Measurements from ENCODE around the gene GLMP. TPM values are rescaled to one million over a fixed set of nuclear protein-coding genes. Genes with fewer than 3 reads are reported as not detected.

Gene GLMP
- total and polyA plus RNA-seq, 7 experiments from 2014 or later, result 17.6 to 40.4 (median 23.4) TPM

GRCh38 chr1:156310962-156311361 is 15.5 kb upstream of the GLMP start:
- POLR2A ChIA-PET, result interaction anchor here (1.2 kb wide), 1 partner anchor 28 kb away, joined by 3 read pairs; no protein-coding TSS in a partner anchor
- no peak for DNase-seq
- no peaks in the 10 kb centered on the region for H3K9me3 ChIP-seq (ENCODE audit: control insufficient read depth in 2 of 3, low read length in 3 of 3)
- Mint-ChIP-seq H3K4me1 (no peaks in the 10 kb centered on the region), H3K27ac (peak overlapping the region in 1 of 9 donors; percentile 36), H3K9me3 (no peaks in the 10 kb centered on the region), H3K4me3 (no peak overlapping the region), H3K27me3 (no peaks in the 10 kb centered on the region), H3K36me3 (peaks cover 11 to 34% (median 23%) of the 10 kb centered on the region in 5 donors)
- H3K36me3 ChIP-seq (ENCODE audit: control insufficient read depth in 2 of 3, insufficient read depth in 3 of 3, low read length in 3 of 3), result peaks cover 8 to 79% (median 14%) of the 10 kb centered on the region in 3 experiments
- H3K27ac ChIP-seq (ENCODE audit: low read depth, low read length), result no peak overlapping the region
- CTCF ChIA-PET, result interaction anchor here (0.7 kb wide), 1 partner anchor 617 kb away, joined by 3 read pairs; no protein-coding TSS in a partner anchor
- H3K27me3 ChIP-seq (ENCODE audit: control insufficient read depth in 2 of 2, insufficient read depth in 2 of 2, low read length in 2 of 2), result no peaks in the 10 kb centered on the region
- intact Hi-C loops (cut with micrococcal nuclease), result no loop called here
- no peak overlapping the region for H3K4me3 ChIP-seq (ENCODE audit: low read length)
- ATAC-seq, result no peak
- no peaks in the 10 kb centered on the region for H3K4me1 ChIP-seq (ENCODE audit: control insufficient read depth in 2 of 2, insufficient read depth in 2 of 2, low read length in 2 of 2)

DNA sequence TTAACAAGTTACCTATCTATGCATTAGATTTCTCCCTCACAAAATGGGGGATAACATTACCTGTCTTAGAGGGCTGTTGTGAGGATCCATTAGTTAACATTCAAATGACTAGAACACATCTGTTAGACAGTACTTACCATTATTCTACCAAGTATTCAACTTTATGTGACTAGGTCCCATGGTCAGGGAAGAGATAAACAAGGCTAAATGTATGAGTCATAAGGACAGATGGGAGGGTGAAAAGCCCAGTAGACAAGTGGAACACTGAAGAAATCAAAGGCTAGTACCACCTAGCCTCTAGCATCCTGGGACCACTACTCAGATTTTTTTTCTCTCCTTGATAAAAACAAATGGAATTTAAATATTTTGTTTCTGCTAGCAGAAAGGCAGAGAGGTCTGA is 12.6 kb upstream of the GLMP start:
- Mint-ChIP-seq H3K27ac (peak overlapping the region in 2 of 9 donors; percentile 49 to 80), H3K9me3 (no peaks in the 10 kb centered on the region), H3K36me3 (peaks cover 9 to 24% (median 18%) of the 10 kb centered on the region in 5 donors), H3K4me3 (no peak overlapping the region), H3K4me1 (peaks cover 0 to 4% (median 0%) of the 10 kb centered on the region in 7 donors), H3K27me3 (no peaks in the 10 kb centered on the region)
- no peak for ATAC-seq
- Histone ChIP-seq H3K27me3 (ENCODE audit: control insufficient read depth in 2 of 2, insufficient read depth in 2 of 2, low read length in 2 of 2) (no peaks in the 10 kb centered on the region), H3K9me3 (ENCODE audit: control insufficient read depth in 2 of 3, low read length in 3 of 3) (no peaks in the 10 kb centered on the region), H3K4me1 (ENCODE audit: control insufficient read depth in 2 of 2, insufficient read depth in 2 of 2, low read length in 2 of 2) (no peaks in the 10 kb centered on the region), H3K36me3 (ENCODE audit: control insufficient read depth in 2 of 3, insufficient read depth in 3 of 3, low read length in 3 of 3) (peaks cover 8 to 55% (median 10%) of the 10 kb centered on the region in 3 experiments), H3K4me3 (ENCODE audit: low read length) (no peak overlapping the region), H3K27ac (ENCODE audit: low read depth, low read length) (no peak overlapping the region)
- intact Hi-C loops (cut with micrococcal nuclease), result no loop called here
- no peak for DNase-seq
- CTCF ChIA-PET, result interaction anchor here (0.6 kb wide), 1 partner anchor 11 kb away, joined by 5 read pairs; no protein-coding TSS in a partner anchor
- POLR2A ChIA-PET, result no interaction called here

GRCh38 chr1:156305215-156305614 is 9.7 kb upstream of the GLMP start:
- intact Hi-C loops (cut with micrococcal nuclease), result no loop called here
- H3K9me3 ChIP-seq (ENCODE audit: control insufficient read depth in 2 of 3, low read length in 3 of 3), result no peaks in the 10 kb centered on the region
- no peak overlapping the region for H3K4me3 ChIP-seq (ENCODE audit: low read length)
- H3K27ac Mint-ChIP-seq, result peak overlapping the region in 2 of 9 donors; percentile 9 to 72
- no peaks in the 10 kb centered on the region for H3K9me3 Mint-ChIP-seq
- H3K36me3 ChIP-seq (ENCODE audit: control insufficient read depth in 2 of 3, insufficient read depth in 3 of 3, low read length in 3 of 3), result peaks cover 0 to 30% (median 4%) of the 10 kb centered on the region in 3 experiments
- no peak overlapping the region for H3K27ac ChIP-seq (ENCODE audit: low read depth, low read length)
- ATAC-seq, result no peak
- no peak for DNase-seq
- no peaks in the 10 kb centered on the region for H3K27me3 ChIP-seq (ENCODE audit: control insufficient read depth in 2 of 2, insufficient read depth in 2 of 2, low read length in 2 of 2)
- ChIA-PET CTCF (interaction anchor here (0.7 kb wide), 1 partner anchor 206 kb away, joined by 3 read pairs; no protein-coding TSS in a partner anchor), POLR2A (no interaction called here)
- H3K4me3 Mint-ChIP-seq, result no peak overlapping the region
- no peaks in the 10 kb centered on the region for H3K4me1 ChIP-seq (ENCODE audit: control insufficient read depth in 2 of 2, insufficient read depth in 2 of 2, low read length in 2 of 2)
- H3K4me1 Mint-ChIP-seq, result peaks cover 0 to 4% (median 0%) of the 10 kb centered on the region in 7 donors
- no peaks in the 10 kb centered on the region for H3K27me3 Mint-ChIP-seq
- peaks cover 5 to 19% (median 14%) of the 10 kb centered on the region in 5 donors for H3K36me3 Mint-ChIP-seq

- no peaks in the 10 kb centered on the region for H3K9me3 Mint-ChIP-seq
- H3K27ac Mint-ChIP-seq, result peak overlapping the region in 3 of 9 donors; percentile 1 to 89 (median 46)
- peaks cover 0 to 9% (median 5%) of the 10 kb centered on the region in 5 donors for H3K36me3 Mint-ChIP-seq
- ChIA-PET CTCF (no interaction called here), POLR2A (interaction anchor here (0.6 to 1.1 kb wide), 2 partner anchors 20 to 439 kb away, joined by 3 read pairs; no protein-coding TSS in a partner anchor)
- H3K4me1 Mint-ChIP-seq, result peaks cover 0 to 4% (median 0%) of the 10 kb centered on the region in 7 donors
- DNase-seq, result no peak
- H3K27me3 Mint-ChIP-seq, result no peaks in the 10 kb centered on the region
- ATAC-seq, result no peak
- Histone ChIP-seq H3K27me3 (ENCODE audit: control insufficient read depth in 2 of 2, insufficient read depth in 2 of 2, low read length in 2 of 2) (no peaks in the 10 kb centered on the region), H3K9me3 (ENCODE audit: control insufficient read depth in 2 of 3, low read length in 3 of 3) (no peaks in the 10 kb centered on the region), H3K4me3 (ENCODE audit: low read length) (no peak overlapping the region), H3K27ac (ENCODE audit: low read depth, low read length) (no peak overlapping the region), H3K36me3 (ENCODE audit: control insufficient read depth in 2 of 3, insufficient read depth in 3 of 3, low read length in 3 of 3) (peaks cover 0 to 12% (median 3%) of the 10 kb centered on the region in 3 experiments), H3K4me1 (ENCODE audit: control insufficient read depth in 2 of 2, insufficient read depth in 2 of 2, low read length in 2 of 2) (no peaks in the 10 kb centered on the region)
- intact Hi-C loops (cut with micrococcal nuclease), result no loop called here
- H3K4me3 Mint-ChIP-seq, result no peak overlapping the region
Measured at GRCh38 chr1:156303241-156303640, 7.8 kb upstream of the GLMP start.

DNA sequence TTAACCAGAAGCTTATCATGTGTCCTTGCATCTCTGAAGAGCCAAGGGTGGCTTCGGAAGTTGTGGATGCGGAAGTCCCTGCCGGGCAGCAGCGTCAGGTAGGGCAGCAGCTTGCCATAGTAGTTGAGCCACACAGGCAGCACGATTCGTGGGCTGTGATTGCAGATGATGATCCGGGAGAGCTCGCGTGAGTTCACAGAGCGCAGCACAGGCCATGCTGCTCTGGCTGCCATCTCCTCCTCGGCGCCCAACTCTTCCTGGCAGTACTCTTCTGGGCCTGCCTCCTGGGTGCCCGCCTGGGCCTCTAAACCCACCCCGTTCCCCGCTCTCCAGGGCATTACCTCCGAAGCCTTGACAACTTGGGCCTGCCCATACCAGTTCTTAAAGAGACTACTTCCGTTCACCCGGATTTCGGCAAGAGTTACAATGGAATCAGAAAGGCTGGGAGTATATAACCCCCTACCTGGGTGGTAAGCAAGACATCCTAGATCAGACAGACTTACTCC is 3.4 kb upstream of the GLMP start, which contains the start of gene VHLL:
TSS of gene VHLL (minus strand) at position 456 of the 506 bp plus-strand sequence. CDS start at position 338, 118 bp downstream.
- peaks cover 0 to 4% (median 0%) of the 10 kb centered on the region in 3 experiments for H3K36me3 ChIP-seq (ENCODE audit: control insufficient read depth in 2 of 3, insufficient read depth in 3 of 3, low read length in 3 of 3)
- DNase-seq (no peak), ATAC-seq (no peak)
- H3K4me1 ChIP-seq (ENCODE audit: control insufficient read depth in 2 of 2, insufficient read depth in 2 of 2, low read length in 2 of 2), result peaks cover 9 to 13% of the 10 kb centered on the region in 2 donors
- Mint-ChIP-seq H3K36me3 (no peaks in the 10 kb centered on the region), H3K27ac (peak within 1 kb of the TSS in 1 of 9 donors; percentile 10), H3K4me3 (no peak within 1 kb of the TSS), H3K27me3 (no peaks in the 10 kb centered on the region), H3K4me1 (peaks cover 7 to 25% (median 19%) of the 10 kb centered on the region in 7 donors), H3K9me3 (no peaks in the 10 kb centered on the region)
- intact Hi-C loops (cut with micrococcal nuclease), result no loop called here
- CTCF ChIA-PET, result no interaction called here
- POLR2A ChIA-PET, result no interaction called here
- H3K27ac ChIP-seq (ENCODE audit: low read depth, low read length), result no peak within 1 kb of the TSS
- no peaks in the 10 kb centered on the region for H3K27me3 ChIP-seq (ENCODE audit: control insufficient read depth in 2 of 2, insufficient read depth in 2 of 2, low read length in 2 of 2)
- H3K4me3 ChIP-seq (ENCODE audit: low read length), result no peak within 1 kb of the TSS
- H3K9me3 ChIP-seq (ENCODE audit: control insufficient read depth in 2 of 3, low read length in 3 of 3), result no peaks in the 10 kb centered on the region

DNA sequence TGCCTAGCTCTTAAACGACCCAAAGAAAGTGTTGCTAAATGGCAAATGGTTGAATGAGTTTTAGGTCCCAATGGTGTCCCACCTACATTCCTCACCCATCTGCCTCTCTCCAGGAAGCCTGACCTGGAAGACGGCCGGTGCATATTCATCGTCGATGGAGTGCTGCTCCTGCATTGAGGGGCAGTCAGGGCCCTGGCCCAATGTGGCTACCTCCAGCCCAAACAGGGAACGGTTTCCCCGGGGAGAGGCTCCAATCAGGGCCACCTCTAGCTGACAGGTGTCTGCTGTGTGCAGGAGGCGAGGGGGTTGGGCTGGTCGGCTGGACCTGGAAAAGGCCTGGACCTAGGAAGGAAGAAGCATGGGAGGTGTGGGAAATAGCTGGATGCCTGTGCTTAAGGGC is 1.6 kb downstream of the GLMP start:
- H3K4me3 Mint-ChIP-seq, result peak overlapping the region in 6 of 10 donors; percentile 25 to 91 (median 74)

More for the DNA sequence above, 1.6 kb downstream of the GLMP start:
- POLR2A ChIA-PET, result interaction anchor here (0.7 to 3.2 kb wide), 2 partner anchors 11 to 32 kb away, joined by 3 to 26 read pairs; partner anchors contain the start of genes SMG5 and TMEM79
- no peaks in the 10 kb centered on the region for H3K27me3 Mint-ChIP-seq
- no peak for DNase-seq
- H3K27ac Mint-ChIP-seq, result peak overlapping the region in 1 of 9 donors; percentile 43
- intact Hi-C loops (cut with micrococcal nuclease), result no loop called here
- Histone ChIP-seq H3K4me1 (ENCODE audit: control insufficient read depth in 2 of 2, insufficient read depth in 2 of 2, low read length in 2 of 2) (peaks cover 9 to 13% of the 10 kb centered on the region in 2 donors), H3K4me3 (ENCODE audit: low read length) (no peak overlapping the region), H3K27me3 (ENCODE audit: control insufficient read depth in 2 of 2, insufficient read depth in 2 of 2, low read length in 2 of 2) (no peaks in the 10 kb centered on the region), H3K36me3 (ENCODE audit: control insufficient read depth in 2 of 3, insufficient read depth in 3 of 3, low read length in 3 of 3) (peaks cover 0 to 27% (median 0%) of the 10 kb centered on the region in 3 experiments), H3K27ac (ENCODE audit: low read depth, low read length) (no peak overlapping the region), H3K9me3 (ENCODE audit: control insufficient read depth in 2 of 3, low read length in 3 of 3) (no peaks in the 10 kb centered on the region)
- ATAC-seq, result no peak
- peaks cover 7 to 34% (median 24%) of the 10 kb centered on the region in 7 donors for H3K4me1 Mint-ChIP-seq
- H3K9me3 Mint-ChIP-seq, result no peaks in the 10 kb centered on the region
- CTCF ChIA-PET, result interaction anchor here (0.7 to 1.4 kb wide), 2 partner anchors 13 kb away, joined by 3 read pairs; no protein-coding TSS in a partner anchor
- H3K36me3 Mint-ChIP-seq, result peaks cover 0 to 7% (median 3%) of the 10 kb centered on the region in 5 donors
